IMR-90 (cell line): ENCODE data around the gene DCDC2. TPM values are rescaled to one million over a fixed set of nuclear protein-coding genes. Genes with fewer than 3 reads are reported as not detected.

Experiments
- ATAC-seq: fragments of 200-7000 bp; cut with Tn5 transposase; 2 replicates; pipeline ENCODE4 v1.9.1; 2020; ENCODE audit warnings: low read depth, mild to moderate bottlenecking, moderate library complexity
- BruUV-seq: library from RNA; stranded (reverse); fragments of 400-500 nt; replicated peaks from 2 replicates; lab custom pipeline; 2021; lab: Mats Ljungman, UMichigan
- CTCF ChIA-PET: fragments of 300-600 bp; formaldehyde crosslinking; extraction: SDS; loops from one replicate; lab custom pipeline; 2021; ENCODE audit warnings: antibody characterized with exemption; lab: Yijun Ruan, JAX
- POLR2A ChIA-PET: fragments of 300-600 bp; sonication (Branson Sonifier 250); formaldehyde crosslinking; loops from one replicate; lab custom pipeline; 2022; ENCODE audit warnings: antibody characterized with exemption; ENCODE audit not compliant: unreplicated experiment; lab: Charles Lee
- DNase-seq: peaks from one replicate; pipeline ENCODE4 v3.0.0; 2013
- H2AFZ ChIP-seq: replicated peaks from 2 replicates; pipeline ENCODE3; 2013; ENCODE audit warnings: low read length, mild to moderate bottlenecking; ENCODE audit not compliant: poor library complexity
- H2AK5ac ChIP-seq: 2 replicates; pipeline ENCODE4 v1.6.1; 2013; ENCODE audit warnings: low read depth, low read length, inconsistent platforms
- H2AK9ac ChIP-seq: replicated peaks from 2 replicates; pipeline ENCODE3; 2013; ENCODE audit warnings: mild to moderate bottlenecking, low read depth, low read length, moderate library complexity; ENCODE audit not compliant: poor library complexity
- H2BK120ac ChIP-seq: 2 replicates; pipeline ENCODE4 v1.6.1; 2013; ENCODE audit warnings: low read depth, low read length, inconsistent platforms
- H2BK15ac ChIP-seq: 3 replicates; pipeline ENCODE4 v1.6.1; 2013; ENCODE audit warnings: low read depth, low read length, inconsistent platforms
- H2BK20ac ChIP-seq: 2 replicates; pipeline ENCODE4 v1.6.1; 2013; ENCODE audit warnings: low read depth, mild to moderate bottlenecking, inconsistent platforms, low read length, moderate library complexity
- H2BK5ac ChIP-seq: 2 replicates; pipeline ENCODE4 v1.6.1; 2013; ENCODE audit warnings: mild to moderate bottlenecking, low read depth, low read length, inconsistent platforms; ENCODE audit not compliant: poor library complexity, severe bottlenecking
- H3K14ac ChIP-seq: replicated peaks from 2 replicates; pipeline ENCODE4 v1.6.1; 2013; ENCODE audit warnings: low read depth, low read length, inconsistent platforms
- H3K18ac ChIP-seq: 2 replicates; pipeline ENCODE4 v1.6.1; 2013; ENCODE audit warnings: low read depth, low read length, control low read depth
- H3K23ac ChIP-seq: 2 replicates; pipeline ENCODE4 v1.6.1; 2013; ENCODE audit warnings: low read depth, low read length, inconsistent platforms
- H3K27ac ChIP-seq: 2 replicates; pipeline ENCODE4 v1.5.1; 2013; ENCODE audit warnings: mild to moderate bottlenecking, control low read depth, low read length; ENCODE audit not compliant: insufficient read depth
- H3K27me3 ChIP-seq: 2 replicates; pipeline ENCODE4 v1.6.1; 2013; ENCODE audit warnings: low read length; ENCODE audit not compliant: control insufficient read depth, insufficient read depth
- H3K36me3 ChIP-seq: 2 replicates; pipeline ENCODE4 v1.6.1; 2013; ENCODE audit warnings: low read length, mixed read lengths; ENCODE audit not compliant: control insufficient read depth, insufficient read depth
- H3K4ac ChIP-seq: 2 replicates; pipeline ENCODE4 v1.6.1; 2013; ENCODE audit warnings: low read depth, low read length, inconsistent platforms
- H3K4me1 ChIP-seq: 2 replicates; pipeline ENCODE4 v1.6.1; 2013; ENCODE audit warnings: low read length, mixed read lengths; ENCODE audit not compliant: control insufficient read depth, insufficient read depth
- H3K4me2 ChIP-seq: 2 replicates; pipeline ENCODE4 v1.6.1; 2013; ENCODE audit warnings: low read depth, mild to moderate bottlenecking, control low read depth, low read length, moderate library complexity
- H3K4me3 ChIP-seq: 2 replicates; pipeline ENCODE4 v1.5.1; 2013; ENCODE audit warnings: low read depth, mild to moderate bottlenecking, control low read depth, low read length, moderate library complexity; ENCODE audit not compliant: insufficient read depth
- H3K56ac ChIP-seq: 2 replicates; pipeline ENCODE4 v1.6.1; 2013; ENCODE audit warnings: low read length, inconsistent platforms; ENCODE audit not compliant: insufficient read depth; ENCODE audit errors: extremely low read depth
- H3K79me1 ChIP-seq, 2 experiments: 2 replicates each; pipeline ENCODE4 v1.6.1; 2013; ENCODE audit warnings: low read length in 2 of 2, inconsistent platforms in 1 of 2, low read depth in 1 of 2
- H3K9ac ChIP-seq: 2 replicates; pipeline ENCODE4 v1.6.1; 2013; ENCODE audit warnings: low read depth, low read length, control low read depth
- H3K9me1 ChIP-seq: 2 replicates; pipeline ENCODE4 v1.6.1; 2013; ENCODE audit warnings: low read length, inconsistent platforms; ENCODE audit not compliant: insufficient read depth
- H3K9me3 ChIP-seq: 2 replicates; pipeline ENCODE4 v1.6.1; 2013; ENCODE audit warnings: low read length; ENCODE audit not compliant: control insufficient read depth, insufficient read depth
- H4K20me1 ChIP-seq: 2 replicates; pipeline ENCODE4 v1.6.1; 2013; ENCODE audit warnings: low read length, inconsistent platforms; ENCODE audit not compliant: insufficient read depth
- H4K5ac ChIP-seq: 2 replicates; pipeline ENCODE4 v1.6.1; 2013; ENCODE audit warnings: mild to moderate bottlenecking, low read depth, low read length, control low read depth
- H4K8ac ChIP-seq, 2 experiments: 2 replicates each; pipeline ENCODE4 v1.6.1; 2013; ENCODE audit warnings: low read depth in 2 of 2, low read length in 2 of 2, control low read depth in 1 of 2, inconsistent platforms in 1 of 2
- H4K91ac ChIP-seq: 2 replicates; pipeline ENCODE4 v1.6.1; 2013; ENCODE audit warnings: low read depth, low read length, inconsistent platforms; ENCODE audit not compliant: insufficient read depth
- BHLHE40 ChIP-seq: fragments of 150-350 bp; IDR thresholded peaks from 2 replicates; pipeline ENCODE4 v1.6.1; 2016; ENCODE audit warnings: mild to moderate bottlenecking, low read depth, low read length
- CHD1 ChIP-seq: IDR thresholded peaks from 2 replicates; pipeline ENCODE4 v1.6.1; 2012; ENCODE audit warnings: low read depth, low read length, improper control_type of control experiment
- CTCF ChIP-seq: conservative IDR thresholded peaks from 2 replicates; pipeline ENCODE4 v1.5.1; 2012; ENCODE audit warnings: mild to moderate bottlenecking, low read depth, low read length, improper control_type of control experiment
- FOS ChIP-seq: fragments of 150-350 bp; IDR thresholded peaks from 2 replicates; pipeline ENCODE4 v1.6.1; 2016; ENCODE audit warnings: low read depth, low read length
- MAFK ChIP-seq: IDR thresholded peaks from 2 replicates; pipeline ENCODE4 v1.6.1; 2012; ENCODE audit warnings: low read depth, low read length, improper control_type of control experiment
- MAZ ChIP-seq: IDR thresholded peaks from 2 replicates; pipeline ENCODE4 v1.6.1; 2012; ENCODE audit warnings: low read depth, mild to moderate bottlenecking, low read length, improper control_type of control experiment, moderate library complexity, borderline replicate concordance
- NFE2L2 ChIP-seq: fragments of 150-350 bp; IDR thresholded peaks from 2 replicates; pipeline ENCODE4 v1.6.1; 2016; ENCODE audit warnings: low read depth, mild to moderate bottlenecking, low read length
- POLR2A ChIP-seq: IDR thresholded peaks from 2 replicates; pipeline ENCODE4 v1.6.1; 2012; ENCODE audit warnings: mild to moderate bottlenecking, low read depth, low read length
- RAD21 ChIP-seq: IDR thresholded peaks from 2 replicates; pipeline ENCODE4 v1.6.1; 2012; ENCODE audit warnings: low read length, improper control_type of control experiment
- RCOR1 ChIP-seq: IDR thresholded peaks from 2 replicates; pipeline ENCODE4 v1.6.1; 2012; ENCODE audit warnings: mild to moderate bottlenecking, low read length, improper control_type of control experiment; ENCODE audit not compliant: insufficient replicate concordance
- RFX5 ChIP-seq: IDR thresholded peaks from 2 replicates; pipeline ENCODE4 v1.8.0; 2012; ENCODE audit warnings: low read depth, mild to moderate bottlenecking, low read length, moderate library complexity
- SMC3 ChIP-seq: fragments of 150-350 bp; IDR thresholded peaks from 2 replicates; pipeline ENCODE4 v1.6.1; 2016; ENCODE audit warnings: low read depth, mild to moderate bottlenecking, antibody characterized with exemption, low read length, moderate library complexity
- WGBS, 2 experiments: methylation state at CpG; one replicate each; pipeline versions ENCODE4 v1.1.5 to v1.1.7; 2013; ENCODE audit warnings: missing lambda C conversion rate in 2 of 2; ENCODE audit not compliant: insufficient read length in 1 of 2; ENCODE audit errors: extremely low coverage in 2 of 2; 5-methylcytosine and 5-hydroxymethylcytosine counted together
- dilution Hi-C: fragments of 300-500 bp; cut with HindIII; formaldehyde crosslinking; loops from one replicate; pipeline ENCODE4 v1.14.3; 2018; ENCODE audit warnings: low sequenced_read_pairs; ENCODE audit not compliant: unreplicated experiment
- in situ Hi-C: fragments of 300-500 bp; cut with MboI; formaldehyde crosslinking; loops from 3 replicates; pipeline ENCODE4 v1.14.3; 2019; ENCODE audit warnings: low sequenced_read_pairs, inconsistent platforms, mixed read lengths
- intact Hi-C: fragments of 100-400 bp; cut with micrococcal nuclease; formaldehyde crosslinking; loops from 2 replicates; pipeline ENCODE4 v1.10.0; 2022
- polyA plus RNA-seq, 3 experiments: library from polyadenylated mRNA; depleted of rRNA; stranded (reverse); fragments of >200 nt; gene quantifications; 2 replicates each; pipeline ENCODE4 v1.2.3, GENCODE V29; 2012; ENCODE audit warnings: low replicate concordance in 1 of 3
- total RNA-seq: library from RNA; depleted of rRNA; stranded (reverse); fragments of >200 nt; gene quantifications from 2 replicates; pipeline ENCODE4 v1.2.3, GENCODE V29; 2012
- TF ChIP-seq, protein P1 (sequence below): fragments of 150-350 bp; IDR thresholded peaks from 2 replicates; pipeline ENCODE4 v1.6.1; 2016; ENCODE audit warnings: low read depth, mild to moderate bottlenecking, low read length, moderate library complexity, borderline replicate concordance

DCDC2 gene
- total and polyA plus RNA-seq, 2 of the 4 experiments (the other 2 are of a cell fraction), result not detected

- Histone ChIP-seq H3K27ac (no peak overlapping the region), H3K18ac (no peak overlapping the region), H3K4ac (no peak overlapping the region), H4K8ac (no peak overlapping the region), H2AFZ (no peak overlapping the region), H3K14ac (no peak overlapping the region), H3K36me3 (no peaks in the 10 kb centered on the region), H3K4me1 (no peaks in the 10 kb centered on the region), H3K27me3 (no peaks in the 10 kb centered on the region), H4K20me1 (no peaks in the 10 kb centered on the region), H2AK5ac (no peak overlapping the region), H3K4me3 (no peak overlapping the region), H2AK9ac (no peak overlapping the region), H3K9me3 (peaks cover 3% of the 10 kb centered on the region; the same call in 1 of the 2 replicates), H3K4me2 (no peak overlapping the region), H3K9me1 (no peaks in the 10 kb centered on the region), H3K23ac (no peak overlapping the region), H2BK15ac (no peak overlapping the region), H2BK5ac (no peak overlapping the region), H4K5ac (no peak overlapping the region), H2BK20ac (no peak overlapping the region), H3K56ac (no peak overlapping the region), H2BK120ac (no peak overlapping the region), H3K79me1 (no peaks in the 10 kb centered on the region), H4K91ac (no peak overlapping the region), H3K9ac (no peak overlapping the region)
- TF ChIP-seq NFE2L2 (no peak), POLR2A (no peak), RAD21 (no peak), RFX5 (no peak), RCOR1 (no peak), MAZ (no peak), FOS (no peak), CHD1 (no peak), MAFK (no peak), BHLHE40 (no peak), CTCF (no peak), SMC3 (no peak)
- TF ChIP-seq, protein P1, sequence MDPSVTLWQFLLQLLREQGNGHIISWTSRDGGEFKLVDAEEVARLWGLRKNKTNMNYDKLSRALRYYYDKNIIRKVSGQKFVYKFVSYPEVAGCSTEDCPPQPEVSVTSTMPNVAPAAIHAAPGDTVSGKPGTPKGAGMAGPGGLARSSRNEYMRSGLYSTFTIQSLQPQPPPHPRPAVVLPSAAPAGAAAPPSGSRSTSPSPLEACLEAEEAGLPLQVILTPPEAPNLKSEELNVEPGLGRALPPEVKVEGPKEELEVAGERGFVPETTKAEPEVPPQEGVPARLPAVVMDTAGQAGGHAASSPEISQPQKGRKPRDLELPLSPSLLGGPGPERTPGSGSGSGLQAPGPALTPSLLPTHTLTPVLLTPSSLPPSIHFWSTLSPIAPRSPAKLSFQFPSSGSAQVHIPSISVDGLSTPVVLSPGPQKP, result no peak
- in situ Hi-C loops (no loop called here), intact Hi-C loops (no loop called here), dilution Hi-C loops (no loop called here)
- BruUV-seq, result no TSS peak
- WGBS, 2 experiments, result no CpG with 5 or more reads among the region's 7 CpGs
- no peak for ATAC-seq
- POLR2A ChIA-PET, result no interaction called here
- CTCF ChIA-PET, result no interaction called here
- no peak for DNase-seq
These were observed 171.5 kb downstream of the DCDC2 start for GRCh38 chr6:24186349-24186748.
